Medulla oblongata (tissue), 1 donor: ENCODE results near the gene CCDC60.

Experiments used
- DNase-seq: peaks from one replicate; pipeline ENCODE4 v3.0.0-alpha.2; 2015; ENCODE audit errors: extremely low spot score

The CCDC60 gene

GRCh38 chr12:119384340-119384739, 49.8 kb downstream of the CCDC60 start:
- no peak for DNase-seq

- no peak for DNase-seq
Observed at GRCh38 chr12:119385659-119386058, 51.1 kb downstream of the CCDC60 start.

GRCh38 chr12:119389687-119390086, 55.2 kb downstream of the CCDC60 start:
- DNase-seq, result no peak

GRCh38 chr12:119391673-119392072, 57.1 kb downstream of the CCDC60 start:
- no peak for DNase-seq

- no peak for DNase-seq
Observed at GRCh38 chr12:119393677-119394076, 59.1 kb downstream of the CCDC60 start.

GRCh38 chr12:119397540-119397939, 63.0 kb downstream of the CCDC60 start:
- no peak for DNase-seq

GRCh38 chr12:119398190-119398589, 63.7 kb downstream of the CCDC60 start:
- no peak for DNase-seq

- DNase-seq, result no peak
Observed at GRCh38 chr12:119399301-119399700, 64.8 kb downstream of the CCDC60 start.

GRCh38 chr12:119406308-119406707, 71.8 kb downstream of the CCDC60 start:
- no peak for DNase-seq

- DNase-seq, result no peak
Observed at GRCh38 chr12:119406811-119407210, 72.3 kb downstream of the CCDC60 start.

- no peak for DNase-seq
Observed at GRCh38 chr12:119409043-119409442, 74.5 kb downstream of the CCDC60 start.

GRCh38 chr12:119410396-119410795, 75.9 kb downstream of the CCDC60 start:
- DNase-seq, result no peak

GRCh38 chr12:119412306-119412705, 77.8 kb downstream of the CCDC60 start:
- no peak for DNase-seq

GRCh38 chr12:119412811-119413794, 78.6 kb downstream of the CCDC60 start:
- DNase-seq, result peak; percentile 84

GRCh38 chr12:119415714-119416113, 81.2 kb downstream of the CCDC60 start:
- DNase-seq, result no peak

GRCh38 chr12:119417440-119417839, 82.9 kb downstream of the CCDC60 start:
- no peak for DNase-seq

GRCh38 chr12:119419381-119419780, 84.9 kb downstream of the CCDC60 start:
- DNase-seq, result no peak

- DNase-seq, result no peak
Observed at GRCh38 chr12:119423285-119423684, 88.8 kb downstream of the CCDC60 start.

- no peak for DNase-seq
Observed at GRCh38 chr12:119425623-119426022, 91.1 kb downstream of the CCDC60 start.

- DNase-seq, result no peak
Observed at GRCh38 chr12:119431151-119431550, 96.6 kb downstream of the CCDC60 start.

GRCh38 chr12:119432949-119433348, 98.4 kb downstream of the CCDC60 start:
- no peak for DNase-seq

- no peak for DNase-seq
Observed at GRCh38 chr12:119440803-119441360, 106.4 kb downstream of the CCDC60 start.

GRCh38 chr12:119444462-119445044, 110.0 kb downstream of the CCDC60 start:
- DNase-seq, result peak; percentile 35
